ENCODE results near the gene RTF2.

Gene RTF2

DNA sequence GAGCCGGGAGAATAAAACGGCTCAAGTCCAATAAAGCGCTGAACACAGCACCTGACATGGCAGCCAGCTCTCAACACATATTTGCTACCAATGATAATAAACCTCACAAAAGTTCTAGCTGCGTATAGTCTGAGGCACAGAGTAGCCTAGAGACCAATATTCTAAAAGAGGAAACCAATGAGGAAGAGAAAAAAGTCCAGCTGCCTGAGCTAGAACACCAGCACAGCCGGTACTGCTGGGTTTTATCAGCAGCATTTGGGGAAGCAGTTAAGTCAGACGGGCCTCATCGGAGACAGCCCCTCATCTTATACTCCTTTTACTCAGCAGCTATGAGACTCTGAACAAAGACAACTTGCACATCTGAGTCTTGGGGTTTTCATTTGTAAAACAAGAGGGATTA, 2.4 kb upstream of the RTF2 start:
- H3K4me1 ChIP-seq (ENCODE audit: insufficient read depth, poor library complexity, severe bottlenecking) = peaks cover 15% of the 10 kb centered on the region
- TF ChIP-seq CTCF (IDR thresholded peaks at IDR 0.05; ENCODE audit: poor library complexity, severe bottlenecking) = no peak
- no peak overlapping the region for H3K4me3 ChIP-seq (ENCODE audit: severe bottlenecking)
- H3K27me3 ChIP-seq (ENCODE audit: insufficient read depth, poor library complexity, severe bottlenecking) = no peaks in the 10 kb centered on the region
- no peak for ATAC-seq (ENCODE audit: low read depth)
- DNase-seq (ENCODE audit: low spot score) = no peak
- peaks cover 15% of the 10 kb centered on the region for H3K36me3 ChIP-seq (ENCODE audit: low read depth)
- no peaks in the 10 kb centered on the region for H3K9me3 ChIP-seq (ENCODE audit: severe bottlenecking)
- H3K27ac ChIP-seq (ENCODE audit: poor library complexity, severe bottlenecking) = no peak overlapping the region

- Histone ChIP-seq H3K4me3 (ENCODE audit: severe bottlenecking) (peak overlapping the region; percentile 65), H3K36me3 (ENCODE audit: low read depth) (peaks cover 31% of the 10 kb centered on the region), H3K27me3 (ENCODE audit: insufficient read depth, poor library complexity, severe bottlenecking) (no peaks in the 10 kb centered on the region), H3K9me3 (ENCODE audit: severe bottlenecking) (no peaks in the 10 kb centered on the region), H3K4me1 (ENCODE audit: insufficient read depth, poor library complexity, severe bottlenecking) (peaks cover 15% of the 10 kb centered on the region), H3K27ac (ENCODE audit: poor library complexity, severe bottlenecking) (no peak overlapping the region)
- ATAC-seq (ENCODE audit: low read depth) (no peak), DNase-seq (ENCODE audit: low spot score) (no peak)
- TF ChIP-seq CTCF (IDR thresholded peaks at IDR 0.05; ENCODE audit: poor library complexity, severe bottlenecking) = no peak
Observed at GRCh38 chr20:56467968-56468315, 485 bp upstream of the RTF2 start.

- Histone ChIP-seq H3K9me3 (ENCODE audit: severe bottlenecking) (no peaks in the 10 kb centered on the region), H3K36me3 (ENCODE audit: low read depth) (peaks cover 42% of the 10 kb centered on the region), H3K4me3 (ENCODE audit: severe bottlenecking) (peak overlapping the region; percentile 65), H3K27ac (ENCODE audit: poor library complexity, severe bottlenecking) (no peak overlapping the region), H3K27me3 (ENCODE audit: insufficient read depth, poor library complexity, severe bottlenecking) (no peaks in the 10 kb centered on the region), H3K4me1 (ENCODE audit: insufficient read depth, poor library complexity, severe bottlenecking) (peaks cover 15% of the 10 kb centered on the region)
- TF ChIP-seq CTCF (IDR thresholded peaks at IDR 0.05; ENCODE audit: poor library complexity, severe bottlenecking) = no peak
- DNase-seq (ENCODE audit: low spot score) = no peak
- ATAC-seq (ENCODE audit: low read depth) = no peak
Observed at GRCh38 chr20:56469077-56469449, 636 bp downstream of the RTF2 start.

DNA sequence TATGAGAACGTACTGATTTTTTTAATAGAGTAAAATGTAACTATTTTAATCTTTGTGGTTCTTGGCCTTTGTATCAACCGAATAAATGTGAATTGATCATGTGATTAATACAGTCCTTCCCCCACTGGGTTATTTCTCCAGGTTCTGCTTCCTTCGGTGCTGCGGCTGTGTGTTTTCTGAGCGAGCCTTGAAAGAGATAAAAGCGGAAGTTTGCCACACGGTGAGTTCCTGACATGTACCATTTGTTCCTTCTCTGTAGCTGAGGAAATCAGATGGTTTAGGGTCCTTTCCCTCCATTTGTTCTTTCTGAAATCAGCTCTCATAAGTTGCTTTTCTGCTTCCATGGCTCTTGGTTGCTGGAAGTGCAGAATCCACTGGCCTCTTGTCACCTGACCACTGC, 15.5 kb downstream of the RTF2 start:
- DNase-seq (ENCODE audit: low spot score) = no peak
- Histone ChIP-seq H3K9me3 (ENCODE audit: severe bottlenecking) (no peaks in the 10 kb centered on the region), H3K4me1 (ENCODE audit: insufficient read depth, poor library complexity, severe bottlenecking) (no peaks in the 10 kb centered on the region), H3K27ac (ENCODE audit: poor library complexity, severe bottlenecking) (no peak overlapping the region), H3K4me3 (ENCODE audit: severe bottlenecking) (no peak overlapping the region), H3K36me3 (ENCODE audit: low read depth) (peaks cover 92% of the 10 kb centered on the region), H3K27me3 (ENCODE audit: insufficient read depth, poor library complexity, severe bottlenecking) (no peaks in the 10 kb centered on the region)
- no peak for ATAC-seq (ENCODE audit: low read depth)
- TF ChIP-seq CTCF (IDR thresholded peaks at IDR 0.05; ENCODE audit: poor library complexity, severe bottlenecking) = no peak

GRCh38 chr20:56487216-56487615, 18.8 kb downstream of the RTF2 start:
- H3K4me1 ChIP-seq (ENCODE audit: insufficient read depth, poor library complexity, severe bottlenecking) = no peaks in the 10 kb centered on the region
- H3K36me3 ChIP-seq (ENCODE audit: low read depth) = peaks cover 90% of the 10 kb centered on the region
- no peak overlapping the region for H3K4me3 ChIP-seq (ENCODE audit: severe bottlenecking)
- no peak for TF ChIP-seq CTCF (IDR thresholded peaks at IDR 0.05; ENCODE audit: poor library complexity, severe bottlenecking)
- no peak for DNase-seq (ENCODE audit: low spot score)
- ATAC-seq (ENCODE audit: low read depth) = no peak
- no peaks in the 10 kb centered on the region for H3K9me3 ChIP-seq (ENCODE audit: severe bottlenecking)
- no peaks in the 10 kb centered on the region for H3K27me3 ChIP-seq (ENCODE audit: insufficient read depth, poor library complexity, severe bottlenecking)
- no peak overlapping the region for H3K27ac ChIP-seq (ENCODE audit: poor library complexity, severe bottlenecking)
